SHP77 treated with DMSO at 0.1 percent for 48 hours (cell line): Measurements from ENCODE around the gene DOLK.

Source experiments
- DNase-seq: peaks from one replicate; lab custom pipeline; 2025; lab: John Stamatoyannopoulos, UW

Gene DOLK

DNA sequence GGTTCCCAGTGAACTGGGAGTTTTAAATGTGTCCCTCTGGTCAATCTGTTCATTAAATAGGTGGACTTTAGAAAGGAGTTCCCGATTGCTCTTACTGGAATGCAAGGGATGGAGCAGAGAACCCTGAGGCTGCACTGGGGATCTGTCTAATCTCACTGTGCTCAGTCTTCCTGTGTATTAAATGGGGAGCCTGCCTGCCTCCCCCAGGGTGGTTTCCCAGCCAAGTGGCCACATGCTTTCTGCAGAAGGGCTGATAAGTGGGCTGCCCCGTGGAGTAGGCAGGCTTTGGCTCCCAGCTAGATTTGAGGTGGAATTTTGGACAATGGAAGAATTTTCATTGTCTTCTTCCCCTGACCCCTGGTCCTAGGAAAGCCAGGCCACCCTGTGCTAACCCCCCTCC lies 40.7 kb downstream of the DOLK start:
- no peak for DNase-seq

DNA sequence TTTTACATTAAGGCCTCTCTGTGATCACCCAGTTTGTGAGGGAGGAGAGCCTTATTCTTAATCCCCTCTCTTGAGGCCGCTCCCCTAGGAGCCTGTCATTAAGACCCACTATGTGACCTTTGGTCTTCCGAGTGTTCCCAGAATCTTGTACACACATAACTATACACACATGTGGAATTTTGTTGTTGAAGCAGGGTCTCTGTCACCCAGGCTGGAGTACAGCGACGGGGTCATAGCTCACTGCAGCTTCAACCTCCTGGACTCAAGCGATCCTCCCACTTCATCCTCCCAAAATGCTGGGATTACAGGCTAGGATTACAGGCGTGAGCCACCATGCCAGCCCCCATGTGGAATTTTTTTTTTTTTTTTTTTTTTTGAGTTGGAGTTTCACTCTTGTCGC lies 41.4 kb downstream of the DOLK start:
- DNase-seq, result no peak

DNA sequence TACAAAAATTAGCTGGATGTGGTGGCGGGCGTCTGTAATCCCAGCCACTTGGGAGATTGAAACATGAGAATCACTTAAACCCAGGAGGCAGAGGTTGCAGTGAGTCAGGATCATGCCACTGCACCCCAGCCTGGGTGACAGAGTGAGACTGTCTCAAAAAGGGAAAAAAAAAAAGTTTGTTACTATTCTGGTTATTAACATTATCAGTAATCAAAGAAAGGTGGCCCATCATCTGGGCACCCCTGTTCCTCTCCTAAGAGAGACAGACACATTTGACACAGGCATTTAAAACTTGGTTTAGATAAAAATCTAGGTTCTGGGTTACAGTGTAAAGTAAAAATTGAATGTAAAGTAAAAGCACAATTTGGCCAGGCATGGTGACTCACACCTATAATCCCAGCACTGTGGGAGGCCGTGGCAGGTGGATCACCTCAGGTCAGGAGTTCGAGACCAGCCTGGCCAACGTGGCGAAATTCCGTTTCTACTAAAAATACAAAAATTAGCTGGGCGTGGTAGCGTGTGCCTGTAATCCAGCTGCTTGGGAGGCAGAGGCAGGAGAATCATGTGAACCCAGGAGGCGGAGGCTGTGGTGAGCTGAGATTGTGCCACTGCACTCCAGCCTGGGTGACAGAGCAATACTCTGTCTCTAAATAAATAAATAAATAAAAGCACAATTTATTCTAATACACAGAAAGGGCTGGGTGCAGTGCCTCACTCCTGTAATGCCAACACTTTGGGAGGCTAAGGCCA lies 43.4 kb downstream of the DOLK start:
- no peak for DNase-seq

DNA sequence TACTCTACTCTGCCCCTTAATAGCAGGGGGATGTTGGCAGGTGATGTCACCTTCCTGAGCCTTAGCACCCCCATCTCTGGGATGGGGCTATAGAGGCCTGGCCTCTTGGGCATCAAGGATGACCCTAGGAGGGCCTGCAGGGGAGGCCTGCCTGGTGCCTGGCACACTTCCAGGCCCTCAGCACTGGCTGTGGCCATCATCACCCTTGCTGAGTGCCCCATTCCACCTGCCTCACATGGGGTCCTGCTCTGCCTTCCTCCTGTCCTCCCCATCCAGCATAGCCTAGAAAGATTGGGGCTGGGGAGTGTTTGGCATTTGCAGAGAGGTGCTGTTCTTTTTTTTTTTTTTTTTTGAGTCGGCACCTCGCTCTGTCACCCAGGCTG lies 44.3 kb downstream of the DOLK start:
- DNase-seq, result no peak

DNA sequence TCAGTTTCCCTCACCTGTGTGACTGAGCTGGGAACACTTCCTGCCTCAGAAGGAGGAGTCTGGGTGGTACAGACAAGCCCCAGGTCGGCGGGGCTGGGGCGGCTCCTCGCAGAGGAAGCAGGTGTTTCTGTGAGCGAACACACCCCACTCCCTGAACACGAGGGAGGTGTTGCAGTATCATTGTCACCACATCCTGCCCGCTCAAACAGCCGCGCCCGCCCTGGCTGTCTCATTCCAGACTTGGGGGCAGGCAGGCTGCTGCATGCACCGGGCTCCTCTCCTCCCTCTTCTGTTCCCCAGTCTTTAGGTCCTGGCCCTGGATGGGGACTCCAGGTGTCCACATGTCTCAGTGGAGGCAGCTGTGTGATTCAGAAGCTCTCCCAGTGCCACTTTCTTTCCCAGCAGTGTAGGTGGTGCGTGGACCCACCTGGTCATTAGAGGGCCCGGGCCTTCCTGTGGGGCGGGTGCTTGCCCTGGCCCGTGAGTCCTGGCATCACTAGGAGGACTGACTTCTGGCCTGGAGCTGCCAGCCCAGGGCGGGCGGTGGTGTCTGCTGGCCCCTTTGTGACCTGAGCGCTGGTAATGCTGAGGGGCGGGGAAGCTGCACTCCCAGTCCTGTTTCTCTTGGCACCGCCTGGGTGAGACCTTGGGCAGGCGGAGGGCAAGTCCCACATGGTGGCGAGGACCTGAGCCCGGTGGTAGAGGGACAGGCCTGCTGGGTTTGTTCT lies 44.9 kb downstream of the DOLK start:
- no peak for DNase-seq

DNA sequence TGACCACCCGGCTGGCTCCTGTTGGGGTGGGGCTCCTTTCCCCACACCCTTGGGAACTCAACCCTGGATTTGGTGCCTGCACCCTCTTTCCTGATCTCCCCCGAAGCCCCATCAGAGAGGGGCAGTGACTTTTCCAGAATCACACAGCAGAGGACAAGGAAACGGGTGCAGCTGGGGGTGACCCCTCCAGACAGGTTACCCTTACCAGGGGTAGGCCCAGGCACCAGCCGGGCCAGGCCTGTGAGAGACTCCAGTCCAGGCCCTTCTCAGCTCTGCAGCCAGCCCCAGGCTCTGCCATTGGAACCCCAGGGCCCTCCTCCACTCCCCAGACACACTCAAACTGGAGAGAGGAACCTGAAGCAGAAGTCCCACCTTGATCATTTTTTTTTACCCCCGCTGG lies 45.6 kb downstream of the DOLK start:
- DNase-seq, result no peak

DNA sequence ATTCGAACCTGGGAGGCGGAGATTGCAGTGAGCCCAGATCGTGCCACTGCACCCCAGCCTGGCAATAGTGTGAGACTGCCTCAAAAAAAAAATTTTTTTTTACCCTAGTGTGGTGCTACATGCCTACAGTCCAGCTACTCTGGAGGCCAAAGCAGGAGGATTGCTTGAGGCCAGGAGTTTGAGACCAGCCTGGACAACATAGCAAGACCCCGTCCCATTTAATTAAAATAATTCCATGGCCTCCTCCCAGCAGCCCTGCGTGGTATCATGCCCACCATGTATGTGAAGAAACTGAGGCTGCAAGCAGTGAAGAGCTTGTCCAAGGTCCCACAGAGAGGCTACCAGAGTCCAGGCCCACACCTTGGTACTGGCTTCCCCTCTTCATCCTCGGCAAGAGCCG lies 46.0 kb downstream of the DOLK start:
- DNase-seq, result no peak

DNA sequence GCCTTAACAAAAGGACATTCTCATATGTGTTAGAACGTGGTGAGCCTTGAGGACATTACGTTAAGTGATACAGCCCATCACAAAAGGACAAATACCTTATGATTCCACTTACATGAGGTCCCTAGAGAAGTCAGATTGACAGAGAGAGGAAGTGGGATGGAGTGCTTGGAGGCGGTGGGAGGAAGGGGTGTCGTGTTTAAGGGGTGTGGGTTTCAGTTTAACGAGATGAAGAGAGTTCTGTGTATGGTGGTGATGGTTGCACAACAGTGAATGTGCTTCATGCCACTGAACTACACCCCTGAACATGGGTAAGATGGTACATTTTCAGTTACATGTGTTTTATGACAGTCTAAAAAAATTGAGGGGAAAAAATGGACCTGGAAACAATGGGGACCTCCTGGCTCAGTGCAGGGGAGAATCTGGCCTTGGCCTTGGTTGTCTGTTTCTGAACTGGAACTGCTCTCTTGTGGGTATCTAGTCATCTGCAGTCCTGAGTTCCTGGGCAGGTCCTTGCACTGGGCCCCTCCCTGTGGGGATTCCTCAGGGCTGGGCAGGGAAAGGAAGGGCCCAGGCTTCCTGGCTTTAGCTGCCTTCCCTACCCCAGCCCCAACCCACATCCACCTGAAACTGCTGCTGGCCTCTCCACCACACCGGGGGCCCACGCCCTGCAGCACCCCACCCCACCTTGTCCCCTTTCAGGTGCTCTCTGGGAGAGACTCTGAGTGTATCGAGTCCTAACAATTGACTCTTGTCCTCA lies 47.7 kb downstream of the DOLK start:
- DNase-seq, result no peak

DNA sequence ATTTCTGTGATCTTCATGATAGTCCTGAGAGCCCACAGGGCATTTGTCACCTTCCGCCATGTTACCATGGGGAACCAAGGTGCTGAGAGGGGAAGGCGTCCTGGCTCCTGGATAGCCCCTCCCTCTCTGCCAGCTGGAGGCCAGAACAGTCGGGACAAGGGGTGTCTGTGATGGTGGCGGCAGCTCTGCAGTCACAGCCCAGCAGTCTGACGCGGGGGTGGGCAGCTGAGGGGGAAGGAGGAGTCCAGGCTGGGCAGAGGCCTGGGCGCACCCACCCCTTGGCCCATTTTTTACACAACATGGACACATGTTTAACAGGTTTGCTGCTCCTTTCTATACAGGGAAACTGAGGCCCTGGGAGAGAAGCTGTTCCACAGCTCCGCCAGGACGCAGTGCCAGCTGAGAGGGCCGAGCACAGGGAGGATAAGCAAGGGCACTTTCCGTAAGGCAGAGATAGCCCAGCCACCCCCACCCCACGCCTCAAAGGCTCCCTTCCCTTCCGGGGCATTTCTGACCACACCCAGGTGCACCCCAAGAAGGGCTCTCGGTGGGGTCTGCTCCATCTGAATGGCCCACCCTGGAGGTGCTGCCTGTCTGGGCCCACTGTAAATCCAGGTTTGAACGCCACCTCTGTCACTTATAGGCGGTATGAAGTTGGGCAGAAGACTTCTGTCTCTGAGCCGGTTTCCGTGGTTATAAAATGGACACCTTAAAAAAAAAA lies 48.4 kb downstream of the DOLK start:
- no peak for DNase-seq

DNA sequence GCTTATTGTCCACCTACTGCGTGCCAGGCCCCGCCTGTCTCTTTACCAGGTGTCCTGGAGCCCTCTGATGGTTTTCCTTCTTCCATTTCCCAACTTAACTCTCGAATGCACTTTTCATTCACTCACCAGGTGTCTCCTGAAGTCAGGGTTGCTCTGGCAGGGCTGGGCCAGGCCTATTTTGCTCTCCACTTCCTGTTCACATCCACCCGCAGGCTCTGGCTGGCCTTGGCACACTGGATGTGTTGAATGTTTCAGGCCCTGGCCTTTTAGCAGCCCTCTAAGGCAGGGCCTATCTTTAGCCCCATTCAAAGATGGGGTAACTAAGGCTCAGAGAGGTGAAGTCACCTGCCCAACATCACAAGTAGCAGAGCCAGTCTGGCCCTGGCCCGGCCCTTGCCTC lies 49.0 kb downstream of the DOLK start:
- no peak for DNase-seq

DNA sequence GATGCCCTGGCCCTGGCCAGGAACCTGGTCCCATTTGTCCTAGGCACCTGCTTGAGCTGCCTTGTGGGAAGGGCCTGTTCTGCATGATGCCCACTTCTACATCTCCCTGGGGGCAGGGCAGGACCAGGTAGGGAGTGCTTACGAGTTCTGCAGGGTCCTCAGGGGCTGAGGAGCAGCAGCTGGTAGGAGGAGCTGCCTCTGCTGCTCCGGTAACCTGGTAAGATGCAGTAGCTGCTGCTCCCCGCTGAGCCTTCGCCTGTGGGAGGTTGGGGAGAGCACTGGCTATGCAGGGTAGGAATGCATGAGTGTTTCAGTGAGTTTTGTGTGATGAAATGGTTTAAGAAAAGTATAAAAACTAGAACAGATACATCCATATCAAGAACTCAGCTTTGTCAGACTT lies 51.8 kb downstream of the DOLK start:
- no peak for DNase-seq
